Hepatocyte (in vitro differentiated cells): ENCODE data around the gene NKX1-2. TPM values are rescaled to one million over a fixed set of nuclear protein-coding genes. Genes with fewer than 3 reads are reported as not detected.

Source experiments
- DNase-seq: peaks from one replicate; pipeline ENCODE4 v3.0.0-alpha.2; 2016; ENCODE audit warnings: low spot score
- H2AFZ ChIP-seq: fragments of 200-600 bp; sonication (generic); 2 replicates; pipeline ENCODE4 v1.6.0; 2016; ENCODE audit warnings: antibody characterized with exemption, mild to moderate bottlenecking
- H3K27ac ChIP-seq: fragments of 200-600 bp; sonication (generic); 2 replicates; pipeline ENCODE4 v1.5.1; 2016; ENCODE audit warnings: mild to moderate bottlenecking
- H3K27me3 ChIP-seq: fragments of 200-600 bp; sonication (generic); 2 replicates; pipeline ENCODE4 v1.6.1; 2016
- H3K36me3 ChIP-seq: fragments of 200-600 bp; sonication (generic); replicated peaks from 2 replicates; pipeline ENCODE4 v1.5.1; 2016; ENCODE audit warnings: low read depth; ENCODE audit not compliant: insufficient read depth
- H3K4me1 ChIP-seq: fragments of 200-600 bp; sonication (generic); 2 replicates; pipeline ENCODE4 v1.5.1; 2016; ENCODE audit warnings: mild to moderate bottlenecking, moderate library complexity; ENCODE audit not compliant: insufficient read depth
- H3K4me2 ChIP-seq: fragments of 200-600 bp; sonication (generic); 2 replicates; pipeline ENCODE4 v1.6.0; 2016
- H3K4me3 ChIP-seq: fragments of 200-600 bp; sonication (generic); 2 replicates; pipeline ENCODE4 v1.5.1; 2016; ENCODE audit warnings: mild to moderate bottlenecking
- H3K79me2 ChIP-seq: fragments of 200-600 bp; sonication (generic); 2 replicates; pipeline ENCODE4 v1.6.0; 2017; ENCODE audit warnings: mild to moderate bottlenecking
- H3K9me2 ChIP-seq: fragments of 200-600 bp; sonication (generic); replicated peaks from 2 replicates; pipeline ENCODE4 v1.6.0; 2017; ENCODE audit warnings: mild to moderate bottlenecking; ENCODE audit not compliant: insufficient read depth
- H3K9me3 ChIP-seq: fragments of 200-600 bp; sonication (generic); 2 replicates; pipeline ENCODE4 v1.5.1; 2016; ENCODE audit warnings: low read depth, mild to moderate bottlenecking
- H4K20me1 ChIP-seq: fragments of 200-600 bp; sonication (generic); 2 replicates; pipeline ENCODE4 v1.6.0; 2016; ENCODE audit warnings: mild to moderate bottlenecking; ENCODE audit not compliant: insufficient read depth, poor library complexity, severe bottlenecking
- CTCF ChIP-seq: fragments of 200-600 bp; sonication (generic); IDR thresholded peaks from 2 replicates; pipeline ENCODE4 v1.5.1; 2016; ENCODE audit warnings: antibody characterized with exemption, mild to moderate bottlenecking; ENCODE audit not compliant: poor library complexity
- EZH2 ChIP-seq: fragments of 200-600 bp; sonication (generic); IDR thresholded peaks from 2 replicates; pipeline ENCODE4 v1.6.1; 2016; ENCODE audit warnings: antibody characterized with exemption, mild to moderate bottlenecking, borderline replicate concordance
- EZH2phosphoT487 ChIP-seq: fragments of 200-600 bp; sonication (generic); IDR thresholded peaks from one replicate; pipeline ENCODE4 v1.6.1; 2018; ENCODE audit warnings: antibody characterized with exemption, mild to moderate bottlenecking, low read depth, moderate library complexity; ENCODE audit not compliant: unreplicated experiment, severe bottlenecking
- WGBS: methylation state at CpG from one replicate; pipeline ENCODE4 v1.1.6; 2016; ENCODE audit warnings: low lambda C conversion rate; ENCODE audit errors: missing lambda C conversion rate; 5-methylcytosine and 5-hydroxymethylcytosine counted together
- polyA plus RNA-seq: library from polyadenylated mRNA; unstranded; fragments of >200 nt; fragmentation: Nextera tagmentation; extraction: Ambion mirVana; gene quantifications from 2 replicates; pipeline ENCODE4 v1.2.1, GENCODE V29; 2016
- total RNA-seq: library from RNA; depleted of rRNA; stranded (reverse); fragments of >200 nt; gene quantifications from 2 replicates; pipeline ENCODE4 v1.2.3, GENCODE V29; 2014

NKX1-2 gene
- total and polyA plus RNA-seq, 2 experiments from 2014 or later, result 0.22 to 2.0 TPM

GRCh38 chr10:124423813-124424212 lies 26.0 kb downstream of the NKX1-2 start:
- H3K9me2 ChIP-seq, result no peaks in the 10 kb centered on the region
- no peak for DNase-seq
- 85% methylated on average over 5 of the region's 5 CpGs for WGBS
- no peak overlapping the region for H3K4me2 ChIP-seq
- H3K79me2 ChIP-seq, result no peaks in the 10 kb centered on the region
- no peak overlapping the region for H3K4me3 ChIP-seq
- H3K4me1 ChIP-seq, result peaks cover 19% of the 10 kb centered on the region
- H3K27me3 ChIP-seq, result no peaks in the 10 kb centered on the region
- no peak overlapping the region for H3K27ac ChIP-seq
- H2AFZ ChIP-seq, result no peak overlapping the region
- no peak for TF ChIP-seq EZH2phosphoT487
- TF ChIP-seq EZH2, result no peak
- TF ChIP-seq CTCF, result no peak
- H3K9me3 ChIP-seq, result no peaks in the 10 kb centered on the region
- H3K36me3 ChIP-seq, result no peaks in the 10 kb centered on the region
- H4K20me1 ChIP-seq, result no peaks in the 10 kb centered on the region

GRCh38 chr10:124422742-124423141 lies 27.1 kb downstream of the NKX1-2 start:
- Histone ChIP-seq H3K4me2 (no peak overlapping the region), H4K20me1 (peaks cover 5% of the 10 kb centered on the region), H3K9me3 (no peaks in the 10 kb centered on the region), H3K27me3 (no peaks in the 10 kb centered on the region), H3K27ac (no peak overlapping the region), H3K36me3 (no peaks in the 10 kb centered on the region), H3K4me3 (no peak overlapping the region), H3K9me2 (no peaks in the 10 kb centered on the region), H3K79me2 (peaks cover 9% of the 10 kb centered on the region), H2AFZ (no peak overlapping the region), H3K4me1 (peaks cover 19% of the 10 kb centered on the region)
- TF ChIP-seq EZH2phosphoT487 (no peak), EZH2 (no peak), CTCF (no peak)
- no peak for DNase-seq
- WGBS, result 88% methylated on average over 12 of the region's 12 CpGs

GRCh38 chr10:124420254-124420653 lies 29.6 kb downstream of the NKX1-2 start:
- Histone ChIP-seq H3K4me3 (no peak overlapping the region), H3K4me1 (peaks cover 26% of the 10 kb centered on the region), H3K79me2 (peaks cover 34% of the 10 kb centered on the region), H3K9me3 (no peaks in the 10 kb centered on the region), H4K20me1 (peaks cover 27% of the 10 kb centered on the region), H3K9me2 (no peaks in the 10 kb centered on the region), H3K27ac (peak overlapping the region; percentile 81), H3K36me3 (no peaks in the 10 kb centered on the region), H3K4me2 (peak overlapping the region; percentile 48), H2AFZ (no peak overlapping the region), H3K27me3 (no peaks in the 10 kb centered on the region)
- TF ChIP-seq EZH2, result no peak
- no peak for TF ChIP-seq CTCF
- TF ChIP-seq EZH2phosphoT487, result no peak
- 25% methylated on average over 1 of the region's 1 CpG for WGBS
- peak; percentile 36 for DNase-seq

GRCh38 chr10:124419635-124420034 lies 30.2 kb downstream of the NKX1-2 start:
- Histone ChIP-seq H3K4me3 (no peak overlapping the region), H3K36me3 (no peaks in the 10 kb centered on the region), H3K4me1 (peaks cover 26% of the 10 kb centered on the region), H3K4me2 (peak overlapping the region; percentile 86), H3K27ac (peak overlapping the region; percentile 81), H2AFZ (no peak overlapping the region), H3K27me3 (no peaks in the 10 kb centered on the region), H3K9me3 (no peaks in the 10 kb centered on the region), H4K20me1 (peaks cover 34% of the 10 kb centered on the region), H3K9me2 (no peaks in the 10 kb centered on the region), H3K79me2 (peaks cover 40% of the 10 kb centered on the region)
- TF ChIP-seq CTCF, result no peak
- no peak for TF ChIP-seq EZH2phosphoT487
- no peak for TF ChIP-seq EZH2
- 95% methylated on average over 10 of the region's 10 CpGs for WGBS
- DNase-seq, result no peak
